GM21619 (cell line): ENCODE measurements around the gene NTMT1.
"Not testable (repeated sequence)": the region's sequence is repeated elsewhere in the genome, so short reads cannot be mapped to it uniquely, and the experiment has no call there.

Source experiments
- ATAC-seq: cut with Tn5 transposase; IDR thresholded peaks from one replicate; pipeline ENCODE4 v1.9.1; 2021; ENCODE audit not compliant: unreplicated experiment

Gene NTMT1

DNA sequence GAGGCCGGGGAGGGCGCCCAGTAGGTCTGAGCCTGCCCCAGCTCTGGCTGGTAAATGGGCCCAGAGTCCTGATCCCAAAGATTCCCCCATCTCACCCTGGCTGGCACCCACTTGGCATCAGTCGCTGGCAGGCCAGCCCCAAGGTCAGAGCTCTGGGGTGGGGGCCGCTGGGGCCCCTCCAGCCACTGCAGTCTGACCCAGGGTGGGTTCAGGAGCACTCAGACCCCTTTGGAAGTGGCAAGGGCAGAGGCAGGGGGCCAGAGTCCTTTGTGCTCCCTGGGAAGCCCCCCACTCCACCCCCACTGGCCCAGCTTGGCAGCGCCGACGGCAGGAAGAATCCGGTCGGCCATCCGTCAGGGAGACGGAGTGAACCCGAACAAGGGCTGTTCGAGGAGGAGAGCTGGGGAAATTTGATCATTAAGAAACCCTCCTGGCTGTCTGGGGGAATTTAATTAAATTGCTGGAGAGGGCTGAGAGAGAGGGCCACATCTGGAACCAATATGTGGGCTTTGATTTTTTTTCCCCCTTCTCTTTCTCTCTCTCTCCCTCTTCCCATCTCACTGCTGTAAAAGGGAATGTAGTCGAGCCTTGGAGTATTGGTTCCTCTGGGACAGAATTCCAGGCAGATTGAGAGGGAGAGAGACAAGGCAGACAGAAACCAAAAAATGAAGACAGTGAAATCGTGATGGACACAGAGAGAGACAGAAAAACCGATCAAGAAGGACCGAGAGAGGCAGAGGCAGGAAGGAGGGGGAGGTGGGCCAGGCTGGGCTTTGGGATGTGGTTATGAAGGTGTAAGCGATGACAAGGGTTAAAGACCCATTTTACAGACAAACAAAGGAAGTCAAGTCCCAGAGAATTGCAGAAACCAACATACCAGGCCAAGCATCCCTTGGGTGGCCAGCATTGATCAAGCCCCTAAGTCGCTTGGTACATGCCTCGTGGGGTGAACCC lies 24.0 kb downstream of the NTMT1 start:
- no peak for ATAC-seq

DNA sequence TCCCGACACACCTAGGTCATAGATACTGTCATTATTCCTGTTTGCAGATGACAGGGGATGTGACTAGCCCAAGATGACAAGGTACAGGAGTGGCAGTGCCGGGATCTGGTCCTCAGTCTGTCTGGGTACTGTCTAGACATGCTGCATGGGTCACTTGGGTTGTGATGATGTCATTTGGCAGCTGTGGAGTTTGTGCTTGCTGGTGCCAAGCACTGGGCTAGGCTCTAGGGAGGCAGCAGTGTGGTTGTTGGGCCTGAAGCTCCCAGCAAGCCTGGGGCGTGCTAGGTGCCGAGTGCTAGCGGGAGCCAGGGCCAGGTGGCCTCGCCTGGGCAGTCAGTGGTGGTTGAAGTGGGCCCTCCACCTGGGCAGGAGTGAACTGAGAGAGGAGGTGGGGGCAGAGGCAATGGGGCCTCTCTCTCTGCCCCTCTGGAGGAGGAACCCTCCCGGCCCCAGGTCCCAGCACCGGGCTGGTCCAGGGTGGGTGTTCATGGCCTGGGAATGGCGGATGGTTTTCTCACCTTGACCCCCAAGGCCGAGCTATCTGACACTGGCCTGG lies 24.8 kb downstream of the NTMT1 start:
- no peak for ATAC-seq

DNA sequence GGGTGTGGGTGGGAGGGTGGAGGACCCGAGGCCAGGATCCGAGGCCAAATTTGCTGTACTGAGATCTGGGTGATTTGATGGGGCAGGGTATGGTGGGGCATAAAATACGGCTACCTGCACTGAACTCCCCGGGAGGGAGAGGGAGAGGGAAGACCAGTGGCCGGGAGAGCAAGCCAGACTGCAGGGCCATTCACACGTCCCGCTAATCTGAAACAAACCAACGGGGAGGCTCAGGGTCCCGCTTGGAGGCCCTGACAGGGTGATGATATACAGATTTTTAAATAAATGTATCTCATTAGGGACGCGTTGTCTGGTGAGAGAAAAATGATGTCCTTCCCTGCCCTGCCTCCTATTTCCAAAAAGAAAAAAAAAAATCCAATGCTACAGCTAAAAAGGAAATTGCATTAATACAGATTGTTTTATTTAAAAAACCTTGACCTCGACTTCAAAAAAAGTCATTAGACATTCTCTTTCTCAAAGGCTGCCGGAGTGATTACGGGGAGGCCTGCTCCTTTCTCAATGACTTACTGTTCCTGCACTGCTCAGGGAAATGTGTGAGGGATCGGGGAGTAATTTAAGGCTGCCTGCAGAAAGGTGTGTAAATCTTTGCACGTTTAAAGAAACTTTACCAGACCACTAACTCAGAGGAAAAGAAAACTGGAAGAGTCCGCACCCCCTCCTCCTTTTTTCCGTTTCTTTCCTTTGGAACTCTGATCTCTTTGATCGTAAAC lies 28.0 kb downstream of the NTMT1 start:
- no peak for ATAC-seq

DNA sequence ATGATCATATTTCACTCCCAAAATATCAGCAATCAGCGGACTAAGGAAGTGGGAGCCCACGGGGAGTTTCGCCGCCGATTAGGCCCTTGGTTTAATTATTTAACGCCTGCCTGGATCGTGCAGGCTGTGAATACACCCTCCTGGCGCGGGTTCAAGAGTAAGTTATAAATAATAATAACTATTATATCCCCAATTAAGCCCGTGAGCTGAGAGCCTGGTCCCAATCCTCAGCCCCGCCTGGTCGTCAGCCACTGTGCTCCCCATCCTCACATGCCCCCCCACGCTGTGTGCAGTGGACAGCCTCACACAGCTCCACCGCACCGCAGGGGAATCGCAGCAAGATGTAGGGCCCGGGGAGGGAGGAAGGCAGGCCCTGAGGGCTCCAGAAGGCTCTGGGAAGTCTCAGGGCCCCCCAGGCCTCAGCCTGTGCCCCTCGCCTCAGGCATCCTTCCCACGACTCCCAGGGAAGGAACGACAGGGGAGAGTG lies 28.6 kb downstream of the NTMT1 start:
- no peak for ATAC-seq

- no peak for ATAC-seq
Measured at GRCh38 chr9:129655154-129655553, 29.2 kb downstream of the NTMT1 start.

DNA sequence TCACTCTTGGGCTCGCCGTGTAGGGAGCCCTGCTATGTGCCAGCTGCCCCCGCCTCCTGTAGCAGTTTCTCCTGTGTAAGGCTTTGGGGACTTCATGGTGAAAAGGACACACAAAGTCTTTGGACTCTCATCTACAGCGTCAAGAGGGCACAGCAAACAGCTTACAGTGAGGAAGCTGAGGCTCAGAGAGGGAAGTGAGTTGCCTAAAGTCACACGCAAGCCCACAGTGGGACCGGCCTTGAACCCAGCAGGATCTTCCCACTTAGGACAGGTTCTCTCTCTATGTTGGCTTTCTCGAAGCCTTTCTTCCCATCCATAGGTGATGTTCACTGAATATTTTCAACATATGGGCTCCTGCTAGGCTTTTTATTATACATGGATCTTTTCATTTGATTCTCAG lies 29.7 kb downstream of the NTMT1 start:
- ATAC-seq = no peak

- no peak for ATAC-seq
Measured at GRCh38 chr9:129656795-129657390, 30.9 kb downstream of the NTMT1 start.

GRCh38 chr9:129661029-129661428 lies 35.1 kb downstream of the NTMT1 start:
- no peak for ATAC-seq

- ATAC-seq = not testable (repeated sequence)
Measured at GRCh38 chr9:129662239-129662638, 36.3 kb downstream of the NTMT1 start.

DNA sequence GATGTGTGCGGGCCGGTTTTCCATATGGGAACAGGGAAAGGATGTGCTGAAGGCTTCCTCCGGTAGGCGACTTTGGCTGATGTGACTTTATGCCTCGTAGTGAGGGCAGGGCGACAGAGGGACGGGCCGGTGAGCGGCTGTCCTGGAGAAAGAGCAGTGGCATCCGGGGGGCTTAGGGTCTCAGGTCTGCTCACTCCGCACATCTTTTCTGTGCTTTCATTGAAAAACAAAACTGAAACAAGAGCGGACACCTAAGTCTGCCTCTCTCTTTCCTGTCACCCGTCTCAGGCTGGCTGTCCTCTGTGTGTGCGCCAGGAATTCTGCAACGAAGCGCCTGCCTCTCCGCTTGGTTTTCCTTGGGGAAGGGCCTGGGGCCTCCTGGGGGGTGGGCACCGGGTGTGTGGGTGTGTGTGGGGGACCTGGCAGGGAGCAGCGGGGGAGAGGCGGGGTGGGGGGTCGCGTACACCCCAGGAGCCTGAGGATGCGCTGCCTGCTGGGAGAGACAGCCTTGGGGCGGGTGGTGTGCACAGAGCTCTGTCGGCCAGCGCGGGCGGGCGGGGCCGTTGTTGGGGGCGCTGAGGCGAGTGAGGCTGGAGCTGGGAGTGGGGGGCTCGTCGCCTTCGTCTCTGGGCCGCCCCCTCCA lies 38.9 kb downstream of the NTMT1 start:
- no peak for ATAC-seq

DNA sequence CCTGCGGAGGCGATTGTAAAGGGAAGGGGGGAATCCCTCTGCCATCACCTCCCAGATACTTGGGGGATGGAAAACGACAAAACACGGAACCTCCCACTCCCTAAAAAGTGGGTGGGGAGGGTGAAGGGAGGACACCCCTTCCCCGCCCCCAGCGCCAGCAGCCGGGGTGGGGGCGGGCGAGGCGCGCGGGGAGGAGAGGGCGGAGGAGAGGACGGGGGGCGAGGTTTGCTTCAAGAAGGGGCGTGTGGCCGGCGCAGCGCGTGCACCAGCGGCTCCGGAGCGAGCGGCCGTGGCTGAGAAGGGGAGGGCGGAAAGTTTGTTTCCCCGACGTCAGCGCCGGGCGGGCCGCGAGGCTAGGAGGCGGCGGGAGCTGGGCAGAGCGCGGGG lies 39.4 kb downstream of the NTMT1 start, which contains the start of gene PRRX2:
TSS of gene PRRX2 (plus strand) at position 259 of the 387 bp plus-strand sequence. CDS start 221 bp downstream, outside the sequence.
- ATAC-seq = no peak

DNA sequence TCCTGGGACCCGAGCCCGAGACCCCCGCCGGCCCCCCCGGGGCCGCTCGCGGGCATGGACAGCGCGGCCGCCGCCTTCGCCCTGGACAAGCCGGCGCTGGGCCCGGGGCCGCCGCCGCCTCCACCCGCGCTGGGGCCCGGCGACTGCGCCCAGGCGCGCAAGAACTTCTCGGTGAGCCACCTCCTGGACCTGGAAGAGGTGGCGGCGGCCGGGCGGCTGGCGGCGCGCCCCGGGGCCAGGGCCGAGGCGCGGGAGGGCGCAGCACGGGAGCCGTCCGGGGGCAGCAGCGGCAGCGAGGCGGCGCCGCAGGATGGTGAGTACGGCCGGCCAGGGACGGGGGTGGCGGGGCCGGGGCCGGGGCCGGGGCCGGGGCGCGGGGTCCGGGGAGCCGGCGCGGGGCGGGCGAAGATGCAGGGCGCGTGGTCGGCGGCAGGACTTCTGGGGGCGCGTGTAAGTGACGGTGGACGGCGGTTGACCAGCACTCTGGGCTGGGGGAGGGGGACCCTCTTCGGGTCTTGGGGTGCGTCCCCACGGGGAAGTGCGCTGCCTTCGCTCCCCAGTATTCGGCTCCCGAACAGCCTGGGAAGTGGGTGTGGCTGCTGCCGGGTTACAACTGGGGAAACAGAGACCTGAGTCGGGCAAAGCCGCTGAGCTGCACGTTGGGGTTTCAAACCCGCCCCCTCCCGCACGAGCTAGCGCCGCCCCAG lies 40.0 kb downstream of the NTMT1 start:
- ATAC-seq = no peak

DNA sequence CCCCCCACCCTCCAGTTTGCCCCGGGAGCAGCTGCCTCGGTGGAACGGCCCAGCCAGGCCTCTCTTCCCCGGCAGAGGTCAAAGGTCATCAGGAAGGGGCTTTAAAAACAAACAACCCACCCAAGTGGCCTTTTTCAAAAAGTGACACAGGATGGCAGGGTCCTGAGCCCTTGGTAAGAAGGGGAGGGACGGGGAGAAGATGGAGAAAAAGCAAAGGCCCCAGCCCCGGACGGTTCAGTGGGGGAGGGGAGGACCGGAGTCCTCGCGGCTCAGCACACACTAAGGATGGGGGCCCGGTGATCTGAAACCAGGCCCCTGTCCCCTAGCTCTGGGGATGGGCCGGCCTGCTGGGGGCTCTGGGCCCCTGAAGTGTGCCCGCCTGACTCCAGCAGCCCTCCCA lies 40.6 kb downstream of the NTMT1 start:
- no peak for ATAC-seq

GRCh38 chr9:129667378-129667777 lies 41.4 kb downstream of the NTMT1 start:
- no peak for ATAC-seq

GRCh38 chr9:129667850-129668249 lies 41.9 kb downstream of the NTMT1 start:
- no peak for ATAC-seq

DNA sequence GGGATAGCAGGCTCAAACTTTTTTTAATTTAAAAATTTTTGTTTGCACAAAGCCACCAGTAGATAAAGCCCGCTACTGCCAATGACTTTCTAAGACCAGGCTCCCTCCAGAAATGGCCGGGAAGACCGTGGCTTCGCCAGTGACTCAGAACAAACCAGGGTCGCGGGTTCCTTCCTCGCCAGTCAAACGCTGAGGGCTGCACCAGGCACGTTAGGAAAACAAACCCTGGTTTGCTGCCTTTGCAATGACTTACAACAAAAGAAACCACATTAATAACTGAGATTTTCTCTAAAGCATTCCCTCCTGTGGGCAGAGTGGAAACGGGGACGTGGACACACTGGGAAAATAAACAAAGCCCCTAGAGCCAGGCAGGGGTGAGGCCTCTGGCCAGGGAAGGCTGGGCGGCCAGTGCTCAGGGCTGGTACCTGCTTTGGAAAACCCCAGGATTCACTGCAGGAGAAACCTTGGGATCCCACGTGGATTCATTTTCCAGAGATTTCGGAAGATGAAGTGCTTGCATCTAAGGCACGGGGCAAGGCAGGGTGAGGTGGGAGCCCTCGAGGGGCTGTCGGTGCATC lies 43.3 kb downstream of the NTMT1 start:
- ATAC-seq = no peak

- no peak for ATAC-seq
Measured at GRCh38 chr9:129669946-129670345, 44.0 kb downstream of the NTMT1 start.

DNA sequence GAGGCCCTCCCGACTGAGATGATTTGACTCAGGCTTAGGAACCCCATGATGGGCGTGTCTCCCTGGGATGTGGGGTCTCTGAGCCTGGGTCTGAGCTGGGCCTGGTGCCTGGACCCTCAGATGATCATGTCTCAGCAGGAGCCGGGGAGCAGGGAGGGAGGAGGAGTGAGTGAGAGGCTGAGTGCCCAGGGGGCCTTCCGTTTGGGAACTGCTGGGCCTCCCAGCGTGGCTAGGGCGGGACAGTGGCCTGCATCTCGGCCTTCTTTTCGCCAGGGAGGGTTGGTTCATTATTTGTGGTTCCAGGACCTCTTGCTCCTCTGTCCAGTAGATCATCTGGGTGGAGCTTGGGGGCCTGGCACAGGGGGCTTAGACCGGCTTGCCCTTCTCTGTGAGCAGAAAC lies 45.1 kb downstream of the NTMT1 start:
- ATAC-seq = no peak

DNA sequence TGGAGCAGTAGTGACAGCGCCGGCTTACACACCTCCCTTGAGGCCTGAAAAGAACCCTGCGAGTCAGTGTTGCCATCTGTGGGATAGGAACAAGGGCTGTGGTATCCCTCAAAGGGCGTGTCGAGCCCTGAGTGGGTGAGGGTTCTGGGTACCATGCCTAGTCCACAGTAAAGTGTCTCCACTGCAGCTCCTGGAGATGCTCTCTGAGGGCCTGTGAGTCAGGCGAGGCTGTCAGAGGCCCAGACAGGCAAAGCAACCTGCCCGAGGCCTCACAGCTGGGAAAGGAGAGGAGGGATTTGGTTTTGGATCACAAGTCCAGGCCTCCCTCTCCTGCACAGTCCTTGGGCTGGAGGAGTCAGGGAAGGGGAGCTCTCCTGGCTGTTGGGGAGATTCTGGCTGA lies 45.6 kb downstream of the NTMT1 start:
- ATAC-seq = no peak

GRCh38 chr9:129672702-129673101 lies 46.7 kb downstream of the NTMT1 start:
- no peak for ATAC-seq
